CD4-positive, alpha-beta T cell (primary cell): ENCODE measurements around the gene SNX25. TPM values are rescaled to one million over a fixed set of nuclear protein-coding genes. Genes with fewer than 3 reads are reported as not detected.

Source experiments
- ATAC-seq: fragments of 200-7000 bp; cut with Tn5 transposase; one replicate; pipeline ENCODE4 v1.10.0; 2022; ENCODE audit warnings: mild to moderate bottlenecking; ENCODE audit not compliant: poor library complexity
- CTCF ChIA-PET: fragments of 350-600 bp; sonication (Branson Sonifier 250); formaldehyde crosslinking; loops from one replicate; lab custom pipeline; 2021; ENCODE audit warnings: antibody characterized with exemption, inconsistent platforms; lab: Charles Lee
- POLR2A ChIA-PET: fragments of 350-600 bp; sonication (Branson Sonifier 250); formaldehyde crosslinking; loops from one replicate; lab custom pipeline; 2021; ENCODE audit warnings: antibody characterized with exemption, inconsistent platforms; lab: Charles Lee
- DNase-seq, 14 experiments: peaks; one replicate each; pipeline ENCODE4 v3.0.0-alpha.2; 2013 to 2020; ENCODE audit warnings: mixed read lengths in 2 of 14
- H3K27ac ChIP-seq, 2 donors: one replicate each; pipeline versions ENCODE4 v1.5.1 to v1.7.0; 2013; ENCODE audit warnings: low read length in 2 of 2, low read depth in 1 of 2, mild to moderate bottlenecking in 1 of 2
- H3K27me3 ChIP-seq, 2 experiments: 1 replicate in 1 of 2; 2 replicates in 1 of 2; pipeline versions ENCODE4 v1.6.1 to v1.7.0; 2013; ENCODE audit warnings: low read length in 2 of 2, control low read depth in 1 of 2, mild to moderate bottlenecking in 1 of 2, moderate library complexity in 1 of 2; ENCODE audit not compliant: insufficient read depth in 2 of 2, control insufficient read depth in 1 of 2
- H3K36me3 ChIP-seq: one replicate; pipeline ENCODE4 v1.6.1; 2013; ENCODE audit warnings: low read length, control low read depth; ENCODE audit not compliant: insufficient read depth
- H3K4me1 ChIP-seq: one replicate; pipeline ENCODE4 v1.6.1; 2013; ENCODE audit warnings: low read length, control low read depth; ENCODE audit not compliant: insufficient read depth
- H3K4me3 ChIP-seq: one replicate; pipeline ENCODE4 v1.5.1; 2013; ENCODE audit warnings: mild to moderate bottlenecking, low read length, moderate library complexity
- H3K9me3 ChIP-seq, 2 experiments: 1 replicate in 1 of 2; 2 replicates in 1 of 2; pipeline versions ENCODE4 v1.6.1 to v1.7.0; 2013; ENCODE audit warnings: low read length in 2 of 2, mild to moderate bottlenecking in 2 of 2, control low read depth in 1 of 2, moderate library complexity in 1 of 2; ENCODE audit not compliant: control insufficient read depth in 1 of 2, insufficient read depth in 1 of 2
- H3K27ac Mint-ChIP-seq: one replicate; pipeline ENCODE4 v1.8.0; 2020; ENCODE audit warnings: mixed read lengths
- H3K27me3 Mint-ChIP-seq: one replicate; pipeline ENCODE4 v1.8.0; 2021; ENCODE audit warnings: mixed read lengths
- H3K36me3 Mint-ChIP-seq: one replicate; pipeline ENCODE4 v1.8.0; 2021; ENCODE audit warnings: low read depth, mixed read lengths
- H3K4me1 Mint-ChIP-seq: one replicate; pipeline ENCODE4 v1.8.0; 2021; ENCODE audit warnings: low read depth, mixed read lengths
- H3K4me3 Mint-ChIP-seq: one replicate; pipeline ENCODE4 v1.8.0; 2020; ENCODE audit warnings: mild to moderate bottlenecking, mixed read lengths
- H3K9me3 Mint-ChIP-seq: one replicate; pipeline ENCODE4 v1.8.0; 2020; ENCODE audit warnings: mixed read lengths
- intact Hi-C, 2 experiments: fragments of 100-400 bp; cut with DNase I in 1 of 2; cut with micrococcal nuclease in 1 of 2; formaldehyde crosslinking; loops; one replicate each; pipeline versions ENCODE4 v1.15.1 to v1.9.0; 2023 to 2025; cut with DNase I, micrococcal nuclease
- total RNA-seq, 174 experiments: library from RNA in 2 of 174; stranded (reverse) in 2 of 174; gene quantifications; one replicate each; pipeline ENCODE4 v1.2.3 and lab custom pipeline; 2021 to 2026
- TF ChIP-seq, protein P1 (sequence below): fragments of 200-600 bp; IDR thresholded peaks from one replicate; pipeline ENCODE4 v1.8.0; 2022; ENCODE audit warnings: antibody characterized with exemption, mild to moderate bottlenecking

SNX25 gene
- total RNA-seq, 2 experiments from 2014 or later, result 7.9 to 9.1 TPM

DNA sequence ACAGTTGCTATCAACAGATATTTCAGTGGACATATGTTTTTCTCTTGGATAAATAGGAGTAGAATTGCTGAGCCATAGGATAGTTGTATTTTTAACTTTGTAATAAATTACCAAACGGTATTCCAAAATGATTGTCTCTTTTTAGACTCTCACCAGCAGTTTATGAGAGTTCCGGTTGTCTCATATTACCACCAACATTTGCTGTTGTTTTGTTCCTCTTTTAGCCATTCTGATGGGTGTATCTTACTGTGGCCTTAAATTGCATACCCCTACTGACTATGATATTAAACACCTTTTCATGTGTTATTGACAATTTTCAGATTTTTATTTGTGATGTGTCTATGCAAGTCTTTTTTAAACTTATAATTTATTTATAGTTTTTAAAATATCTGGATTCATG, 39.7 kb downstream of the SNX25 start:
- intact Hi-C loops, result no loop called here
- Histone ChIP-seq H3K27ac (no peak overlapping the region), H3K4me3 (no peak overlapping the region), H3K4me1 (peaks cover 11% of the 10 kb centered on the region), H3K27me3 (no peaks in the 10 kb centered on the region), H3K9me3 (no peaks in the 10 kb centered on the region), H3K36me3 (no peaks in the 10 kb centered on the region)
- TF ChIP-seq, protein P1, sequence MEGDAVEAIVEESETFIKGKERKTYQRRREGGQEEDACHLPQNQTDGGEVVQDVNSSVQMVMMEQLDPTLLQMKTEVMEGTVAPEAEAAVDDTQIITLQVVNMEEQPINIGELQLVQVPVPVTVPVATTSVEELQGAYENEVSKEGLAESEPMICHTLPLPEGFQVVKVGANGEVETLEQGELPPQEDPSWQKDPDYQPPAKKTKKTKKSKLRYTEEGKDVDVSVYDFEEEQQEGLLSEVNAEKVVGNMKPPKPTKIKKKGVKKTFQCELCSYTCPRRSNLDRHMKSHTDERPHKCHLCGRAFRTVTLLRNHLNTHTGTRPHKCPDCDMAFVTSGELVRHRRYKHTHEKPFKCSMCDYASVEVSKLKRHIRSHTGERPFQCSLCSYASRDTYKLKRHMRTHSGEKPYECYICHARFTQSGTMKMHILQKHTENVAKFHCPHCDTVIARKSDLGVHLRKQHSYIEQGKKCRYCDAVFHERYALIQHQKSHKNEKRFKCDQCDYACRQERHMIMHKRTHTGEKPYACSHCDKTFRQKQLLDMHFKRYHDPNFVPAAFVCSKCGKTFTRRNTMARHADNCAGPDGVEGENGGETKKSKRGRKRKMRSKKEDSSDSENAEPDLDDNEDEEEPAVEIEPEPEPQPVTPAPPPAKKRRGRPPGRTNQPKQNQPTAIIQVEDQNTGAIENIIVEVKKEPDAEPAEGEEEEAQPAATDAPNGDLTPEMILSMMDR, result no peak
- ChIA-PET POLR2A (no interaction called here), CTCF (no interaction called here)
- Mint-ChIP-seq H3K4me3 (no peak overlapping the region), H3K27ac (no peak overlapping the region), H3K9me3 (no peaks in the 10 kb centered on the region), H3K36me3 (no peaks in the 10 kb centered on the region), H3K27me3 (no peaks in the 10 kb centered on the region), H3K4me1 (peaks cover 23% of the 10 kb centered on the region)
- no peak for ATAC-seq
- no peak for DNase-seq

DNA sequence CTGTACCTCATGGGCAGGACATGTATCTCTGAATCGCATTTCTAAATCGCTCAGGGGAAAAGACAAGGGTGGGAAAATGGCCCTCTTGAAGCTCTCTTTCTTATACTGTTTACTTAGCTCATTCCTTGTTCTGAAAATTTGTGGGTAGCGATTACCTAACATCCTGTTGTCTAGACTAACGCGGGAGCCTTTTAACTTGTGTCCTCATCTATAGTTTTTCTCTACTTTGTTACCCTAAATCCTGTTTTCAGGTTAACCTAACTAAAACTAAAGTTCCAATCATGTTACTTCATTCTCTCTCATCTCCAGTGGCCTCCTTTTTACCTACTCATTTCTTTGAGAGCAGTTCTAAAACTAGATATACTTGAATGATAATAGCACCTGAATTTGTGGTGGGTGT, 45.0 kb downstream of the SNX25 start:
- H3K27me3 ChIP-seq, result no peaks in the 10 kb centered on the region
- Mint-ChIP-seq H3K9me3 (no peaks in the 10 kb centered on the region), H3K4me3 (peak overlapping the region; percentile 2), H3K27me3 (no peaks in the 10 kb centered on the region), H3K4me1 (peaks cover 38% of the 10 kb centered on the region), H3K27ac (peak overlapping the region; percentile 73), H3K36me3 (no peaks in the 10 kb centered on the region)
- H3K27ac ChIP-seq, result peak overlapping the region; percentile 34 to 46
- ATAC-seq, result peak; percentile 79
- H3K36me3 ChIP-seq, result no peaks in the 10 kb centered on the region
- no peaks in the 10 kb centered on the region for H3K9me3 ChIP-seq
- intact Hi-C loops, result loop anchor here in 1 of 2 experiments (5.0 kb wide), 1 partner anchor 52 kb away; the partner anchor contains the start of gene CFAP97
- H3K4me1 ChIP-seq, result peaks cover 30% of the 10 kb centered on the region
- H3K4me3 ChIP-seq, result no peak overlapping the region
- POLR2A ChIA-PET, result interaction anchor here (0.8 to 1.0 kb wide), 2 partner anchors 9 to 52 kb away, joined by 3 read pairs; no protein-coding TSS in a partner anchor
- TF ChIP-seq, protein P1, result no peak
- CTCF ChIA-PET, result no interaction called here
- DNase-seq, result peak in 4 of 14 experiments; percentile 15 to 85 (median 66)

DNA sequence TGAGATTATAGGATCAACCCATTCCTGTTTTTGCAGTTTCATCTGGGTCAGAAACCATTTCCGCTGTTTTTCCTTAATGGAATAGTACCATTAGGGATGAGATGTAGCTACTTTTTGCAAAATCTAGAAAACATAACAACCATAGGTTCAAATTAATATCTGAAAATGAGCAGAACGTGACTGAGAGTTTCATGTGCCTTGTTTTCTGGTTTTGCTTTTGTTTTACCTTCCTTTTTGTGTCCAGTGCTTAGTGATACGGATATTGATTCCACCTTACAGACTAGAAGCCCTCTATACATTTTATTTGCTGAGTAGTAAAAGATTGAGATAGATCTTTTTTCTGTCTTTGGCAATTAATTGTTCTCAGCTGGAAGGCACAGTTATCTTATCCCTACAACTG, 46.5 kb downstream of the SNX25 start:
- H3K27me3 Mint-ChIP-seq, result no peaks in the 10 kb centered on the region
- CTCF ChIA-PET, result no interaction called here
- H3K4me1 ChIP-seq, result peaks cover 29% of the 10 kb centered on the region

More for the DNA sequence above, 46.5 kb downstream of the SNX25 start:
- POLR2A ChIA-PET, result no interaction called here
- no peaks in the 10 kb centered on the region for H3K9me3 Mint-ChIP-seq
- no peaks in the 10 kb centered on the region for H3K9me3 ChIP-seq
- TF ChIP-seq, protein P1, result no peak
- H3K36me3 Mint-ChIP-seq, result no peaks in the 10 kb centered on the region
- H3K27ac ChIP-seq, result peak overlapping the region; percentile 31 to 40
- peak in 3 of 14 experiments; percentile 34 to 45 (median 43) for DNase-seq
- H3K4me1 Mint-ChIP-seq, result peaks cover 42% of the 10 kb centered on the region
- intact Hi-C loops, result no loop called here
- H3K36me3 ChIP-seq, result no peaks in the 10 kb centered on the region
- peak overlapping the region; percentile 7 for H3K27ac Mint-ChIP-seq
- no peak for ATAC-seq
- H3K4me3 Mint-ChIP-seq, result no peak overlapping the region
- H3K4me3 ChIP-seq, result peak overlapping the region; percentile 40
- no peaks in the 10 kb centered on the region for H3K27me3 ChIP-seq
